Epithelial cell of proximal tubule (primary cell): ENCODE results near the gene POLE3. TPM values are rescaled to one million over a fixed set of nuclear protein-coding genes. Genes with fewer than 3 reads are reported as not detected.

Source experiments
- DNase-seq: peaks from one replicate; pipeline ENCODE4 v3.0.0-alpha.2; 2011; ENCODE audit warnings: low read depth
- H3K4me3 ChIP-seq: 2 replicates; pipeline ENCODE4 v1.5.1; 2011; ENCODE audit warnings: low read depth, mild to moderate bottlenecking, low read length
- total RNA-seq: library from RNA; depleted of rRNA; stranded (reverse); fragments of >200 nt; gene quantifications from 2 replicates; pipeline ENCODE4 v1.2.3, GENCODE V29; 2015
- TF ChIP-seq, protein P1 (sequence below): conservative IDR thresholded peaks from 2 replicates; pipeline ENCODE4 v1.5.1; 2012; ENCODE audit warnings: low read depth, mild to moderate bottlenecking, low read length

The POLE3 gene, protein sequence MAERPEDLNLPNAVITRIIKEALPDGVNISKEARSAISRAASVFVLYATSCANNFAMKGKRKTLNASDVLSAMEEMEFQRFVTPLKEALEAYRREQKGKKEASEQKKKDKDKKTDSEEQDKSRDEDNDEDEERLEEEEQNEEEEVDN
- 46.1 and 111 TPM in 2 replicates for total RNA-seq

DNA sequence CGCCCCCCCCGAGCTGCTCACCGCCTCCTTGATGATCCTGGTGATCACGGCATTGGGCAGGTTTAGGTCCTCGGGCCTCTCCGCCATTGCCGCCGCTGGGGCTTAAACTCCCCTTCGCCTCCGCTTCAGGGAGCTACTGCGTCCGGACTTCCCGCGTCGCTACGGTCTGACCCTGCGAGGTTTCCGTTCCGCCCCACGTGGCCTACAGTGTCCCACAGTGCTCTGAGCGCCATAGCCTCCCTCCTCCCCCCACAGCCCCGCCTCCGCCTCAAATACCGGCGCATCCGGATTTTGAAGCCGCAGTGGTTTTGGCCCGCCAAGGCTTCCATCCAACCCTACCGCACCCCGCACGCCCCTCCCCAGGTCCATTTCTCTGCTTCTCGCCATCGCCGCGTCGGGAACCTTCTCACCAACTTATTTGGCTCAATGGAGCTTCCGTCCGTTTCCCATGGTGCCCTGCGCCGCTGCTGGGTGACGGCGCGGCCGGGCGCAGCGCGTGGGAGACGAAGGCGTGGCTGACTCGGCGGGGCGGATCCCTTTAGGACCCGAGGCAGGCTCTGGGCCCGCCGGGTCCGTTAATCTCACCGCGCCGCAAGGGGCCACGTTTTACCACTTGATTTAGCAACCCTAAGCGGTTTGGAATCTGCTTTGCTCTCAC is at the start of gene POLE3, which contains the start of gene C9orf43:
POLE3 (minus strand) TSS at position 469 of the 658 bp plus-strand sequence; CDS start at position 87, 382 bp downstream.
C9orf43 (plus strand) TSS at position 541 of the 658 bp plus-strand sequence. CDS start 2,747 bp downstream, outside the sequence.
- peak within 1 kb of the TSS; percentile 84 for H3K4me3 ChIP-seq
- peak; percentile 56 for DNase-seq
- TF ChIP-seq, protein P1, sequence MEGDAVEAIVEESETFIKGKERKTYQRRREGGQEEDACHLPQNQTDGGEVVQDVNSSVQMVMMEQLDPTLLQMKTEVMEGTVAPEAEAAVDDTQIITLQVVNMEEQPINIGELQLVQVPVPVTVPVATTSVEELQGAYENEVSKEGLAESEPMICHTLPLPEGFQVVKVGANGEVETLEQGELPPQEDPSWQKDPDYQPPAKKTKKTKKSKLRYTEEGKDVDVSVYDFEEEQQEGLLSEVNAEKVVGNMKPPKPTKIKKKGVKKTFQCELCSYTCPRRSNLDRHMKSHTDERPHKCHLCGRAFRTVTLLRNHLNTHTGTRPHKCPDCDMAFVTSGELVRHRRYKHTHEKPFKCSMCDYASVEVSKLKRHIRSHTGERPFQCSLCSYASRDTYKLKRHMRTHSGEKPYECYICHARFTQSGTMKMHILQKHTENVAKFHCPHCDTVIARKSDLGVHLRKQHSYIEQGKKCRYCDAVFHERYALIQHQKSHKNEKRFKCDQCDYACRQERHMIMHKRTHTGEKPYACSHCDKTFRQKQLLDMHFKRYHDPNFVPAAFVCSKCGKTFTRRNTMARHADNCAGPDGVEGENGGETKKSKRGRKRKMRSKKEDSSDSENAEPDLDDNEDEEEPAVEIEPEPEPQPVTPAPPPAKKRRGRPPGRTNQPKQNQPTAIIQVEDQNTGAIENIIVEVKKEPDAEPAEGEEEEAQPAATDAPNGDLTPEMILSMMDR, result peak; percentile 1

DNA sequence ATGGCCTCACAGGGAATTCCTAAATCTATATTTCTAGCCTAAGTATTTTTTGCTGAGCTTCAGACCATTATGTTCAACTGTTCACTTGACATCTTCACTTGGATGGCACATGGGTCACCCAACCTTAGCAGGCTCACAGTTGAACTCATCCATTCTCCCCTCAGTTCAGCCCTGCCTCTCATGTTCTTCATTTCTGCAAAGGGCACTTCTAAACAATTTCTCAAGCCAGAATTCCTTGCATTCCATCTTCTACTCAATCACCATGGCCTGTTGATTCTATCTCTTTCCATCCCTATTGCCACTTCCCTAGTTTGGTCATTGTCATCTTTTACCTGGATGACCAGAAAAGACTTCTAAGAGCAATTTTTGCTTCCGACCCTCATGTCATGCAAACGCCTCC is 45.8 kb upstream of the POLE3 start:
- TF ChIP-seq, protein P1, result no peak
- DNase-seq, result no peak
- no peak overlapping the region for H3K4me3 ChIP-seq

DNA sequence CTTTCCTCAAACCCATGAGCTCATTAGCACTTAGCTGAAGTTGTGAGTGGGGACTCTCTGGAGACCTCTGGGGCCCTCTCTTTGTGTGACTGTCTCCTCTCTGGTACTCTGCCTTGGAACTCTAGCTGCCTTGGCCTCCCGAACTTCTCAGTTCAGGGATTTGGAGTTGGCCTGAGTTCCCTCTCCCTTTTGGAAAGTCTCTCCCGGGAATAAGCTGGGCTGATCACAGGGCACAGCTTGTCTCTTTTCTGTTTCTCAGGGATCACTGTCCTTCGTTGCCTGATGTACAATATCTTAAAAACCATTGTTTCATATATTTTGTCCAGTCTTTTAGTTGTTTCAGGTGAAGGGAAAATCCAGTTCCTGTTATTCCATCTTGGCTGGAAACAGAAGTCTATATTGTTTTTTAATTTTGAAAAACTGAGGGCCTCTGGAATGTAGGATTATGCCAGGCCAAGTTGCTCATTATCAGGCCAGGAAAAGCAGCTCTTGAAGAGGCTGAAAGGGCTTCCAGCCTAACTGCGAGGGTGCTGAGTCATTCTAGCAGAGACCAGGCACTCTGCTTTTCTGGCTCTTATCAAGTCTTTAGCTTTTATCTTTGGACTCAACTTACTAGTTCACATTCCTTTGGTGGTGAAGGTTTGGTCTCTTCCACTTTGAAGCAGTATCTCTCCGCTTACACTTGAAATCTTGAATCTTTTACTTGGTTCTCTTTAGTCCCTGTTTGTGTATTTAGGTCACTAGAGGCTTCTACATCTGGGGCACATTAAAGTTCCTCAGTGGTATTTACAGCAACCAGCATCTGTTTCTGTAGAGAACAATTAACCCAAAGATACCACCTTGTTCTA is 44.7 kb upstream of the POLE3 start:
- TF ChIP-seq, protein P1, result no peak
- no peak for DNase-seq
- no peak overlapping the region for H3K4me3 ChIP-seq

DNA sequence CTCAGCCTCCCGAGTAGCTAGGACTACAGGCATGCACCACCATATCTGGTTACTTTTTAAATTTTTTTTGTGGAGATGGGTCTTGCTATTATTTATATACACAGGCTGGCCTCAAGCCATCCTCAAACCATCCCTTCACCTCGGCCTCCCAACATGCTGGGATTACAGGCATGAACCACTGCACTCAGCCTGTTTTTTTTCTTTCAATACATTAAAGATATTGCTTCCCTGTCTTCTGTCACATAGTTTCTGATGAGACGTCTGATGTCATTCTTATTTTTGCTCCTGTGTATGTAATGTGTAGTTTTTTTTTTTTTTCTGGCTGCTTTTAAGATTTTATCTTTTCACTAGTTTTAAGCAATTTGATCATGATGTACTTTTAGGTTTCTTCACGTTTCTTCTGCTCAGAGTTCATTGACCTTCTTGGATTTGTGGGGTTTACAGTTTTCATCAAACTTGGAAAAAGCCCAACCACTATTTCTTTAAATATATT is 41.7 kb upstream of the POLE3 start:
- H3K4me3 ChIP-seq, result no peak overlapping the region
- DNase-seq, result no peak
- TF ChIP-seq, protein P1, result no peak

DNA sequence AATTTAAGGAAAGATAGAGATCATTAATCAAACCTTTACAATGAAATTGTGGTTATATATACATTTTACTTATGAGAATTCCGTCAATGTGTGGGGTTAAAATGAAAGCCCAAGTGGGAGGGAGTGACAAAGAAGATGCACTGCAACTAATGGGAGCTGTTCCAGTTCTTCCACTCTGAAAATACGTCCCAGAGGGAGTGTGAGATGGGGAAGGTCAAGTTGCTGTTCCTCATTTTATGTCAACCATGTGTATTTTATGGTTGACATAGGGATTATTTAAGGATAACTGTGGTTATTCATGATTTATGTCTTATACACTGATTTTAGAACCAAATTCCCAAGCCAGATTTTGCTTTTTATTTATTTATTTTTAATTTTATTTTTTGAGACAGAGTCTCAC is 38.9 kb upstream of the POLE3 start:
- no peak overlapping the region for H3K4me3 ChIP-seq
- TF ChIP-seq, protein P1, result no peak
- no peak for DNase-seq

DNA sequence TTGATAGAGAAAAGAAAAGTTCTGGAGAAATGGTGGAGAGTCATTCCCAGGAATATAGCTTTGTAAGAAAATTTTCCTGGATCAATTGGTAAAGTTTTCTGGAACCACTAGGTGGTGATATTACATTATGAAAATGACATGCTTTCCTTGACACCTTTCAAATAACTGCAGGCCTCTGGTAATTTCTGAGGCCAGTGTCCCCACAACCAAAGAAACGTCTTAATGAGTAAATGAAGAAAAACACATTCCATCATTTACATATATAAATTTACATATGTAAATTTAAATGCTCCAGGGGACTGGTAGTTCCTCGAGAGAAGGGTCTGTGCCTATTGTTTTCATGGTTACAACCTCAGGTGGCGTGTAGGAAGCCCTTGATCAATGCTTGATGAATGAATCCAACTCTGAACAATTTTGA is 35.9 kb upstream of the POLE3 start:
- no peak for DNase-seq
- no peak overlapping the region for H3K4me3 ChIP-seq
- TF ChIP-seq, protein P1, result peak; percentile 63
